Cardiac muscle cell (in vitro differentiated cells and primary cell): ENCODE measurements around the gene EIF5A2. TPM values are rescaled to one million over a fixed set of nuclear protein-coding genes. Genes with fewer than 3 reads are reported as not detected.

Experiments
- DNase-seq, 2 donors: peaks; one replicate each; pipeline versions ENCODE4 v3.0.0 to v3.0.0-alpha.2; 2010 to 2017; ENCODE audit warnings: low read depth in 1 of 2, low spot score in 1 of 2
- H3K27ac ChIP-seq: fragments of 200-600 bp; sonication (generic); 2 replicates; pipeline ENCODE4 v1.5.1; 2016
- H3K27me3 ChIP-seq: fragments of 200-600 bp; sonication (generic); 2 replicates; pipeline ENCODE4 v1.6.0; 2016; ENCODE audit warnings: control low read depth
- H3K36me3 ChIP-seq: fragments of 200-600 bp; sonication (generic); 2 replicates; pipeline ENCODE4 v1.5.1; 2016; ENCODE audit warnings: control low read depth
- H3K4me1 ChIP-seq: fragments of 200-600 bp; sonication (generic); 2 replicates; pipeline ENCODE4 v1.8.1; 2017; ENCODE audit warnings: low read depth, mild to moderate bottlenecking, mixed run types
- H3K4me3 ChIP-seq: fragments of 200-600 bp; sonication (generic); 2 replicates; pipeline ENCODE4 v1.5.1; 2016; ENCODE audit warnings: mild to moderate bottlenecking
- H3K9me3 ChIP-seq: fragments of 200-600 bp; sonication (generic); 2 replicates; pipeline ENCODE4 v1.5.1; 2017; ENCODE audit warnings: low read depth, mild to moderate bottlenecking, control low read depth
- polyA plus RNA-seq: library from polyadenylated mRNA; unstranded; fragments of >200 nt; fragmentation: Nextera tagmentation; extraction: Ambion mirVana; gene quantifications from 2 replicates; pipeline ENCODE4 v1.2.1, GENCODE V29; 2016
- total RNA-seq: library from RNA; depleted of rRNA; stranded (reverse); fragments of >200 nt; gene quantifications from 2 replicates; pipeline ENCODE4 v1.2.3, GENCODE V29; 2016
- TF ChIP-seq, protein P1 (sequence below): IDR thresholded peaks from 2 replicates; pipeline ENCODE4 v1.5.1; 2012; ENCODE audit warnings: low read depth, mild to moderate bottlenecking, low read length

Gene EIF5A2
- total and polyA plus RNA-seq, 2 experiments from 2014 or later = 1.3 to 7.3 TPM

DNA sequence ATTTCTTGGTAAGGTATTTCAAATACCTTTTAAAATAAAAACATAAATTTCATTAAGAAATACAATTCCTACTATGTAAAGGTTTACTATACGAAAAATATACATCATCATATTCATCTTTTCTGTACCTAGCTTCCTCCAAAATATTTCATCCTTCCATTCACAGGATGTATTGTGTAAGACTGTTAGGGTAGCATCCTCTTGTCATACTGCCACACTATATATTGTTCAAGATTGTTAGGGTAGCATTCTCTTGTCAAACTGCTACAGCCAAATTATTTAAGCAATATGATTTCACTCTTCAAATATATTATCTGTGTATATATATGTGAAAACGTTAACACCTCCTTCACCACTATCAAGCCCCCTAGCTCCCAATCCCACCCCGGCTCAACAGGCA, 41.9 kb downstream of the EIF5A2 start:
- H3K4me3 ChIP-seq = no peak overlapping the region
- TF ChIP-seq, protein P1, sequence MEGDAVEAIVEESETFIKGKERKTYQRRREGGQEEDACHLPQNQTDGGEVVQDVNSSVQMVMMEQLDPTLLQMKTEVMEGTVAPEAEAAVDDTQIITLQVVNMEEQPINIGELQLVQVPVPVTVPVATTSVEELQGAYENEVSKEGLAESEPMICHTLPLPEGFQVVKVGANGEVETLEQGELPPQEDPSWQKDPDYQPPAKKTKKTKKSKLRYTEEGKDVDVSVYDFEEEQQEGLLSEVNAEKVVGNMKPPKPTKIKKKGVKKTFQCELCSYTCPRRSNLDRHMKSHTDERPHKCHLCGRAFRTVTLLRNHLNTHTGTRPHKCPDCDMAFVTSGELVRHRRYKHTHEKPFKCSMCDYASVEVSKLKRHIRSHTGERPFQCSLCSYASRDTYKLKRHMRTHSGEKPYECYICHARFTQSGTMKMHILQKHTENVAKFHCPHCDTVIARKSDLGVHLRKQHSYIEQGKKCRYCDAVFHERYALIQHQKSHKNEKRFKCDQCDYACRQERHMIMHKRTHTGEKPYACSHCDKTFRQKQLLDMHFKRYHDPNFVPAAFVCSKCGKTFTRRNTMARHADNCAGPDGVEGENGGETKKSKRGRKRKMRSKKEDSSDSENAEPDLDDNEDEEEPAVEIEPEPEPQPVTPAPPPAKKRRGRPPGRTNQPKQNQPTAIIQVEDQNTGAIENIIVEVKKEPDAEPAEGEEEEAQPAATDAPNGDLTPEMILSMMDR = no peak
- peaks cover 26% of the 10 kb centered on the region for H3K36me3 ChIP-seq
- DNase-seq = no peak
- peak overlapping the region; percentile 49 for H3K27ac ChIP-seq
- H3K9me3 ChIP-seq = no peaks in the 10 kb centered on the region
- no peaks in the 10 kb centered on the region for H3K27me3 ChIP-seq
- H3K4me1 ChIP-seq = peaks cover 14% of the 10 kb centered on the region

GRCh38 chr3:170865209-170866094, 43.0 kb downstream of the EIF5A2 start:
- TF ChIP-seq, protein P1 = no peak
- H3K36me3 ChIP-seq = peaks cover 26% of the 10 kb centered on the region
- H3K4me3 ChIP-seq = no peak overlapping the region
- peak overlapping the region; percentile 8 for H3K27ac ChIP-seq
- H3K27me3 ChIP-seq = no peaks in the 10 kb centered on the region
- peaks cover 14% of the 10 kb centered on the region for H3K4me1 ChIP-seq
- no peaks in the 10 kb centered on the region for H3K9me3 ChIP-seq
- DNase-seq = no peak

DNA sequence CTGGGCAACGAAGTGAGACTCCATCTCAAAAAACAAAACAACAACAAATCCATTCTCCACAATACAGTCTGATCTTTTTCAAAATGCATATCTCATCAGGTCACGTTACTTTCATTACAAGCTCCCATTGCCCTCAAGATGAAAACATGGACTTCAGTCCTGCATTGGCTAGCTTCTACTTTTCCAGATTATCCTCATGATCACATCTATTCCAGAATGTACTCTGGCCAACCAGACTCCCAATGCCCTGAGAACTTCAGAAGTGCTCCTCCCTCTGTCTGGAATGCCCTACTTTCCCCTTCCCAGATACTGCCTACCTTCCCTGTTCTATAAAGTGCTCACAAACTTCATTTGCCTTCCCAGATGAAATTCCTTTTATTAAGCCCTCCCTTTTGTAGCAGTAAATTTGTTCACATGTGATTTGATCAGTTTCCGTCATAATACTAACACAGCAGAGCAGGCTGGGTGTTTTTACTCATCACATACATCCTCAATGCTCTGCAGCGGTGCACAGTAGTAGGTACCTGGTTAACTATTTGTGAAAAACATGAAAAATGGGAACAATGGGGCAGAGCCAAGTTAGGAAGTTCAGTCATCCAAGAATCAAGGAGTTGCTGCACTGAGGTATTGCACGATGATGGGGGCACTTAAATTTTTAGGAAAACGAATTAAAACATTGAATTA, 43.8 kb downstream of the EIF5A2 start:
- peaks cover 26% of the 10 kb centered on the region for H3K36me3 ChIP-seq
- H3K4me3 ChIP-seq = no peak overlapping the region
- peaks cover 14% of the 10 kb centered on the region for H3K4me1 ChIP-seq
- H3K27ac ChIP-seq = no peak overlapping the region
- H3K27me3 ChIP-seq = no peaks in the 10 kb centered on the region
- TF ChIP-seq, protein P1 = no peak
- no peaks in the 10 kb centered on the region for H3K9me3 ChIP-seq
- no peak for DNase-seq

GRCh38 chr3:170863816-170864215, 44.6 kb downstream of the EIF5A2 start:
- Histone ChIP-seq H3K27me3 (no peaks in the 10 kb centered on the region), H3K4me3 (no peak overlapping the region), H3K36me3 (peaks cover 26% of the 10 kb centered on the region), H3K4me1 (peaks cover 14% of the 10 kb centered on the region), H3K9me3 (no peaks in the 10 kb centered on the region), H3K27ac (no peak overlapping the region)
- no peak for DNase-seq
- TF ChIP-seq, protein P1 = no peak

DNA sequence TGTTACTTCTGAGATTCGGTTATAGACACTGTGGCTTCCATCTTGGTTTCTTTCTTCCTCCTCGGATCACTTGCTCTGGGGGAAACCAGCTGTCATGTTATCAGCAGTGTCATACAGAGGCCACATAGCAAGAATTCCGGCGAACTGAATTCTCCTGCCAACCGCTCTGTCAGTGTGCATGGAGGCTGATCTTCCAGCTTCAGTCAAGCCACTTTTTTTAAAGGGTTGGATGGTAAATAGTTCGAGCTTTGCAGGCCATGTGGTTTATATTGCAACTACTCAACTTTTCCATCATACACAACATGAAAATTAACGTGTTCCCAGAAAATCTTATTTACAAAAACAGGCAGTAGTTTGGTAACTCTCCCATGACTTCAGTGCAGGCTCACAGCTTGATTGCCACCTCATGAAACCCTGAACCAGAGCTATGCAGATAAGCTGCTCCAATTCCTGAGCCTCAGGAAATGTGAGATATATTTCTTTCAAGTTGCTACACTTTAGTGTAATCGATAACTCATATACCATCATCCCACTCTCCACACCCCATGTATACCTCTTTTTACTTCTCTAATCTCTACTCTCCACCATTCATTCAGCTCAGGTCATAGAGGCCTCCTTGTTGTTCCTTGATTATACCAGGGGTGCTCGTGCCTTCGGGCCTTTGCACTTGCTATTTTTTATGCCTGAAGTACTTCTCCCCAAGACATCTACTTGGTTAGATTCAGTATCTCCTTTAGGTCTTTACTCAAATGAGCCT, 45.6 kb downstream of the EIF5A2 start:
- TF ChIP-seq, protein P1 = no peak
- Histone ChIP-seq H3K4me3 (no peak overlapping the region), H3K27ac (peak overlapping the region; percentile 60), H3K4me1 (peaks cover 9% of the 10 kb centered on the region), H3K27me3 (no peaks in the 10 kb centered on the region), H3K36me3 (peaks cover 23% of the 10 kb centered on the region), H3K9me3 (no peaks in the 10 kb centered on the region)
- peak; percentile 39 to 47 for DNase-seq
